ENCODE measurements around the gene OSGIN1. TPM values are rescaled to one million over a fixed set of nuclear protein-coding genes. Genes with fewer than 3 reads are reported as not detected.

The OSGIN1 gene
- total and polyA plus RNA-seq, 5 experiments from 2014 or later: 0.26 to 2.2 (median 2.0) TPM; not detected in 2

DNA sequence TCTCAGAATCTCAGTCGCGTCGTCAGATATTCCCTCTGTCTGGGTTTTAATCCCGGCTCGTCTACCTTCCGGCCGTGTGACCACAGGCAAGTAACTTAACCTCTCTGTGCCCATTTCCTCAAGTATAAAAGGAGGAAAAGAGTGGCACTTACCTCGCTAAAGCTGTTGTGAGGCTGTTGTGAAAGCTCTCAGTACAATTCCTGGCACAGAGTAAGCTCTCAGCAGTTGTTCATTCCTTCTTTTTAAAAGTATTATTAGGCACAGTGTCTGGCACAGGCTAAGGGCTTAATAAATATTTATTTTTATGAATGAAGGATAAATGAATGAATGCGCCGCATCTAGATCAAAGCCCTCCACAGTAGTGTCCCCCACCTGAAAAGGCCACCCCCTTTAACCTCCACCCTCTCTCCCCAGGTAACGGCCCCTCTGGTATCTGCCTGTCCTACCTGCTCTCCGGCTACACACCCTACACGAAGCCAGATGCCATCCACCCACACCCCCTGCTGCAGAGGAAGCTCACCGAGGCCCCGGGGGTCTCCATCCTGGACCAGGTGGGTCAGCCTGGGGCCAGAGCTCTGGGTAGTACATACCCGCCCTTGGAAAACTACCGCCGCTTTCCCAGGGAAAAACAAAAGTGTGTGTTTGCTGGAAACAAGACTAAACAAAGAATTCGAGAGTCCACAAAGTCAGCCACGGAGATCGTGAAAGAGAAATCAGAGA is 6.0 kb downstream of the OSGIN1 start:
- POLR2A ChIA-PET: no interaction called here

DNA sequence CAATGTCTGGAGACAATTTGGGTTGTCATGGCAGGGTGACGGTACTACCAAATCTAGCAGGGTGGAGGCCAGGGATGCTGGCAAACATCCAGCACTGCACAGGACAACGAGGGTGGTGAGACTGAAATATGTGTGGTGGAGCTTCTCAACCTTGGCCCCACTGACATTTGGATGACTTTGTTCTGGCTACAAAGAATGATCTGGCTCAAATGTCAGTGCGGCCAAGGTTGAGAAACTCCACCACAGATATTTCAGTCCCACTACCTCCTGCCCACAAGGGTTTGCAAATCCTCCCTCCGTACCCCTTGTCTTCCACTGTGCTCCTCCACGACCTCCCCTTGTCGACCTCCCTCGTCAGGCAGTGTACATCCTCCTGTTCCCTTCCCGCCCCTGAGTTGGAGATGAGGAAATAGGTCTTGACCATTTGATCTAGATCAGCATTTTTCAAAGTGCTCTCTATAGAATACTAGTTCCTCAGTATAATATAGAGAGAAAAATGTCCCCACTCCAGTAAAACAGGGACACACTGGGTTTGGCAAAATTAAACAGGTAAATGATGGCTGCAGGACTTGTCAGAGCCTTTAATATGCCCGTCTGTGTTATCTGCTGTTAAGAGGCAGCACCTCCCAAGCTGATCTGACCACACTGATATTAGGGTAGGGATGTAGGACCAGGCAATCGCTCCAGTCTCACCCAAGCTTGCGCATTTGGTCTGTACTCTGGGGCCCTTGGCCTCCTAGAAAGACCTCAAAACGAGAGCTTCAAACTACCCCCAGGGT is 6.8 kb downstream of the OSGIN1 start:
- H3K9me3 Mint-ChIP-seq: no peaks in the 10 kb centered on the region
- no peaks in the 10 kb centered on the region for H3K36me3 Mint-ChIP-seq
- ATAC-seq (no peak), DNase-seq (no peak)
- H3K4me1 Mint-ChIP-seq: no peaks in the 10 kb centered on the region
- H3K27ac Mint-ChIP-seq: no peak overlapping the region
- peak overlapping the region in 1 of 10 donors; percentile 6 for H3K4me3 Mint-ChIP-seq
- POLR2A ChIA-PET: no interaction called here
- H3K27me3 Mint-ChIP-seq: peaks cover 0 to 17% (median 2%) of the 10 kb centered on the region in 5 donors

More for the DNA sequence above, 6.0 kb downstream of the OSGIN1 start:
- ATAC-seq: no peak
- peak in 1 of 10 donors; percentile 53 for DNase-seq
- peaks cover 4 to 8% (median 5%) of the 10 kb centered on the region in 4 donors for H3K4me1 Mint-ChIP-seq
- H3K4me3 Mint-ChIP-seq: no peak overlapping the region
- H3K27me3 Mint-ChIP-seq: peaks cover under 1 to 26% (median 10%) of the 10 kb centered on the region in 5 donors
- H3K36me3 Mint-ChIP-seq: no peaks in the 10 kb centered on the region
- H3K27ac Mint-ChIP-seq: peak overlapping the region in 1 of 10 donors; percentile 53
- no peaks in the 10 kb centered on the region for H3K9me3 Mint-ChIP-seq

DNA sequence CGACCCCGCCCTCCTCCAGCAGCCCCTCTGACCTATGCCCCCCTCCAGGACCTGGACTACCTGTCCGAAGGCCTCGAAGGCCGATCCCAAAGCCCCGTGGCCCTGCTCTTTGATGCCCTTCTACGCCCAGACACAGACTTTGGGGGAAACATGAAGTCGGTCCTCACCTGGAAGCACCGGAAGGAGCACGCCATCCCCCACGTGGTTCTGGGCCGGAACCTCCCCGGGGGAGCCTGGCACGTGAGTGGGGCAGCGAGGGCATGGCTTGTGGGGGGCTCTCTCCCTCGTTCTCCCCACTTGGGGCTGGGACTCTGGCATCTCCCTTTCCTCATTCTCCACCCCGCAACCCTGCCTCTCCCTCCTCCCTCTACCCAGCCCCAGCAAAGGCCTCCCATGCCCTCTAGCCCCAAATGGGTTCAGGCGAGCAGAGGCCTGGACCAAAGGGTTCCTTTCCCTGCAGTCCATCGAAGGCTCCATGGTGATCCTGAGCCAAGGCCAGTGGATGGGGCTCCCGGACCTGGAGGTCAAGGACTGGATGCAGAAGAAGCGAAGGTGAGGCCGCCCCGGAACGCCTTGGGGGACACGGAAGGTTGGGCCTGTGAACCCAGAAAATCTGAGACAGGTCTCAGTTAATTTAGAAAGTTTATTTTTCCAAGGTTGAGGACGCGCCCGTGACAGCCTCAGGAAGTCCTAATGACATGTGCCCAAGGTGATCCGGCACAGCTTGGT is 7.6 kb downstream of the OSGIN1 start:
- Mint-ChIP-seq H3K4me3 (no peak overlapping the region), H3K27me3 (peaks cover 0 to 10% (median 0%) of the 10 kb centered on the region in 5 donors), H3K27ac (no peak overlapping the region), H3K4me1 (no peaks in the 10 kb centered on the region), H3K9me3 (no peaks in the 10 kb centered on the region), H3K36me3 (no peaks in the 10 kb centered on the region)
- DNase-seq (no peak), ATAC-seq (no peak)
- POLR2A ChIA-PET: no interaction called here

DNA sequence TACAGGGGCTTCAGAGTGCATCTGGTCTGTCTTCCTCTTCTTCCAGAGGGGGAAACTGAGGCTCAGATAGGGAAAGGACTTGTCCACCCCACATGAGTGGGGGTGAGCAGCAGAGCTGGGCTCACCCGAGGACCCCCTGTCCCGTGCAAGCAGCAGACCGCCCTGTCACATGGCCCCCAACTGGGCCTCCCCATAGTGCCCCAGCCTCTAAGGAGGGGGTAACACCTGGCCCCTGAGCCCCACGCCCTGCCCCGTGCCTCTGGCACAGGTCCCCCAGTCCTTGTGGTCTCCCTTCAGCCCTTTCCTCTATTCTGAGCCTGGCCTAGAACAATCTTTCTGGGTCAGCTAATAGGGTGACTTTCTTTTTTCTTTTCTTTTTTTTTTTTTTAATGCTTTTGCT is 8.6 kb downstream of the OSGIN1 start:
- Mint-ChIP-seq H3K9me3 (no peaks in the 10 kb centered on the region), H3K27ac (no peak overlapping the region), H3K4me1 (no peaks in the 10 kb centered on the region), H3K27me3 (peaks cover 0 to 4% (median 0%) of the 10 kb centered on the region in 5 donors), H3K4me3 (no peak overlapping the region), H3K36me3 (no peaks in the 10 kb centered on the region)
- ATAC-seq: no peak
- no peak for DNase-seq
- POLR2A ChIA-PET: no interaction called here

DNA sequence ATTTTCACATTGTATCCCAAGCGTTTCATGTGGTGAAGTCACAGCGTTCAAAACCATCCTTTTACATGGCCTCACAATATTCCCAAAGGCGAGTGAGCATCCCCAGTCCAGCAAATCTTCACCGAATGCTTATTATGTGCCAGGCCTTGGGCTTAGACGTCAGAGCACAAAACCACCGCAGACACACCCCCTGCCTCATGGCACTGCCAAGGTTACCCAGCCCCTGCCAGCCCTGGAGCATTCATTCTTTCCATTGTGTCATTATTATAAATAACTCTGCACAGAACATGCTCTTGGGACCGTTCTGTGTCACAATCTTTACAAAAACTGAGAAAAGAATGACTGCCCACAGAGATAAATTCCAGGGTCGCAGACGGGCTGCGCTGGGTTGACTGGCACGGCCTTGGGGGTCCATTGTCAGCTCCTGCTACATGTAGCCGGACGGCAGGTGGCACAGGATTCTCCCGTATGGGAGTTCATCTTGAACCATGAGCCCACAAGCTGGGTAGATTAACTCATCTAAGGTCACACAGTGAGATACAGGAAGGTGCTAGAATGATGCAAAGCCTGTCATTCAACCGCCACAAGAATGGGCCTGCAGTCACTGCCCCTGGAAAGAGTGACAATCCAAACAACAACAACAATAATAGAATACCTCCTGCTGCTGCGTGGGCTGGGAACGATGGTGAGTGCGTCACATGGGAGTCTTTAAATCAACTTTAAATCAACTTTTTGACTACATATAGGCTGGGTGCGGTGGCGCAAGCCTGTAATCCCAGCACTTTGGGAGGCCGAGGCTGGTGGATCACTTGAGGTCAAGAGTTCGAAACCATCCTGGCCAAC is 10.5 kb downstream of the OSGIN1 start:
- POLR2A ChIA-PET: no interaction called here
- H3K9me3 Mint-ChIP-seq: peaks cover 0 to 2% (median 0%) of the 10 kb centered on the region in 9 donors
- DNase-seq (no peak), ATAC-seq (no peak)
- peaks cover 0 to 2% (median 0%) of the 10 kb centered on the region in 3 donors for H3K36me3 Mint-ChIP-seq
- H3K4me3 Mint-ChIP-seq: no peak overlapping the region
- no peak overlapping the region for H3K27ac Mint-ChIP-seq
- peaks cover 1 to 6% (median 3%) of the 10 kb centered on the region in 4 donors for H3K4me1 Mint-ChIP-seq
- peaks cover 1 to 9% (median 4%) of the 10 kb centered on the region in 5 donors for H3K27me3 Mint-ChIP-seq

DNA sequence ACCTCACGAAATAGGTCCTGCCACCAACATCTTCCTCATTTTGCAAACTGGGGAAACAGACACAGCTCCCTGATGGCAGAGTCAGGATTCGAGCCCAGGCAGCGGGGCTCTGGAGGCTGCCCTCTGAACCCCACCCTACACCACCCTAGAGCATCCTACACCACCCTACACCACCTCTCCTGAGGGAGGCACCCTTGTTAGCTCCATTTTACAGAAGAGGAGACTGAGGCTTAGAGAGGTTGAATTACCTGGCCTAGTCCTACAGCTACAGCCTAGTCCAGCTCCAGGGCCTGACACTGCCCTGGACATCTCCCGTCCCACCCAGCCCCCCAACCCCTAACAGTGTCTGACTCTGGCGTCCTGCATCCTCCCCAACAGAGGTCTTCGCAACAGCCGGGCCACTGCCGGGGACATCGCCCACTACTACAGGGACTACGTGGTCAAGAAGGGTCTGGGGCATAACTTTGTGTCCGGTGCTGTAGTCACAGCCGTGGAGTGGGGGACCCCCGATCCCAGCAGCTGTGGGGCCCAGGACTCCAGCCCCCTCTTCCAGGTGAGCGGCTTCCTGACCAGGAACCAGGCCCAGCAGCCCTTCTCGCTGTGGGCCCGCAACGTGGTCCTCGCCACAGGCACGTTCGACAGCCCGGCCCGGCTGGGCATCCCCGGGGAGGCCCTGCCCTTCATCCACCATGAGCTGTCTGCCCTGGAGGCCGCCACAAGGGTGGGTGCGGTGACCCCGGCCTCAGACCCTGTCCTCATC is 11.8 kb downstream of the OSGIN1 start:
- Mint-ChIP-seq H3K4me3 (no peak overlapping the region), H3K4me1 (peaks cover 3 to 9% (median 5%) of the 10 kb centered on the region in 4 donors), H3K9me3 (peaks cover 0 to 2% (median 0%) of the 10 kb centered on the region in 9 donors), H3K36me3 (peaks cover 0 to 3% (median 0%) of the 10 kb centered on the region in 3 donors), H3K27me3 (peaks cover 4 to 18% (median 7%) of the 10 kb centered on the region in 5 donors), H3K27ac (no peak overlapping the region)
- POLR2A ChIA-PET: interaction anchor here (0.6 kb wide), 1 partner anchor 394 kb away, joined by 3 read pairs; no protein-coding TSS in a partner anchor
- ATAC-seq (no peak), DNase-seq (no peak)

DNA sequence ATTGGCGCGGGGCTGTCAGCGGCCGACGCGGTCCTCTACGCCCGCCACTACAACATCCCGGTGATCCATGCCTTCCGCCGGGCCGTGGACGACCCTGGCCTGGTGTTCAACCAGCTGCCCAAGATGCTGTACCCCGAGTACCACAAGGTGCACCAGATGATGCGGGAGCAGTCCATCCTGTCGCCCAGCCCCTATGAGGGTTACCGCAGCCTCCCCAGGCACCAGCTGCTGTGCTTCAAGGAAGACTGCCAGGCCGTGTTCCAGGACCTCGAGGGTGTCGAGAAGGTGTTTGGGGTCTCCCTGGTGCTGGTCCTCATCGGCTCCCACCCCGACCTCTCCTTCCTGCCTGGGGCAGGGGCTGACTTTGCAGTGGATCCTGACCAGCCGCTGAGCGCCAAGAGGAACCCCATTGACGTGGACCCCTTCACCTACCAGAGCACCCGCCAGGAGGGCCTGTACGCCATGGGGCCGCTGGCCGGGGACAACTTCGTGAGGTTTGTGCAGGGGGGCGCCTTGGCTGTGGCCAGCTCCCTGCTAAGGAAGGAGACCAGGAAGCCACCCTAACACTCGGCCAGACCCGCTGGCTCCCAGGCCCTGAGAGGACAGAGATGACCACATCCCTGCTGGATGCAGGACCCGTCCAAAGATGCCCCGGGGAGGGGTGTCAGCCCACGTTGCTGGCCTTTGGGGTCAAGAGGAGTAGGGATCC is 12.6 kb downstream of the OSGIN1 start:
- Mint-ChIP-seq H3K9me3 (peaks cover 0 to 2% (median 0%) of the 10 kb centered on the region in 9 donors), H3K27ac (no peak overlapping the region), H3K4me3 (no peak overlapping the region), H3K4me1 (peaks cover 3 to 11% (median 5%) of the 10 kb centered on the region in 4 donors), H3K36me3 (peaks cover 0 to 3% (median 0%) of the 10 kb centered on the region in 3 donors), H3K27me3 (peaks cover 5 to 23% (median 9%) of the 10 kb centered on the region in 5 donors)
- POLR2A ChIA-PET: interaction anchor here (0.6 kb wide), 1 partner anchor 393 kb away, joined by 3 read pairs; no protein-coding TSS in a partner anchor
- no peak for ATAC-seq
- DNase-seq: no peak

DNA sequence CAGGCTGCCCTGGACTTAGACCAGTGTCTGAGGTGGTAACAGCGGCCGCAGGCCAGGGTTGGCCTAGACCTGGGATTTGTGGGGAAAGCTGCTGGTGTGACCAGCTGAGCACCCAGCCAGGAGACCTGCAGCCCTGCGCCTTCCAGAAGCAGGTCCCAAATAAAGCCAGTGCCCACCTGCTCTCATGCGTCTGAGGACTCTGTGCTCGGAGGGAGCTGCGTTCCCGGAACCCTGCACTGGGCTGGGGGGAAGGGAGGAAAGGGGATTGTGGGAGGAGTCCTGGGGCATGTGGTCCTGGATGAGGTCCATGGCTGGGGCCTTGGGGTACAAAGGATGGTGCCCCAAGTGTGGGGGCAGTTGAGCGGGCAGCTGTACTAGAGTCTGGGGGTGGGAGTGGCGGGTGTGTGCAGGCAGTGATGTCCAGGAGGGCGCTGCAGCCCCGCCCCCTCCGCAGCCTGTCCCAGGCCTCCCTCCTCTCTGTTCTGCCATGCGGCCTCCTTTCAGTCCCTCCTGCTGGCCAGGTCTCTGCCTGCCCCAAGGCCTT is 13.2 kb downstream of the OSGIN1 start:
- Mint-ChIP-seq H3K27me3 (peaks cover 5 to 27% (median 9%) of the 10 kb centered on the region in 5 donors), H3K4me3 (no peak overlapping the region), H3K36me3 (peaks cover 0 to 3% (median 0%) of the 10 kb centered on the region in 3 donors), H3K9me3 (peaks cover 0 to 2% (median 0%) of the 10 kb centered on the region in 9 donors), H3K27ac (peak overlapping the region in 1 of 10 donors; percentile 5), H3K4me1 (peaks cover 3 to 11% (median 5%) of the 10 kb centered on the region in 4 donors)
- POLR2A ChIA-PET: no interaction called here
- no peak for ATAC-seq
- DNase-seq: no peak

DNA sequence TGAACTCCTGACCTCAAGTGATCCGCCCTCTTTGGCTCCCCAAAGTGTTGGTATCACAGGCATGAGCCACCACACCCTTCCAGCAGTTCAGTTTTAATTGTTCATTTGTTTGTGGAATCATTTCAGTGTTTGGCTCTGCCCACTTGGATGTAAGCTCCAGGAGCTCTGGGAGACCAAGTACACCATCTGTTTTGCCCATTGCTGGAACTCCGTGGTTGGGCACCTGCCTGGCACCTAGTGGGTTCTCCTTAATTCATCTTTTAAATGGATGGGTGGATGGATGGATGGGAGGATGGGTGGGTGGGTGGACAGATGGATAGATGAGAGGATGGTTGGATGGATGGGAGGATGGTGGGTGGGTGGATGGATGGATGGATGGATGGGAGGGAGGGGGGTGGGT is 14.1 kb downstream of the OSGIN1 start:
- no peak for ATAC-seq
- peaks cover 0 to 3% (median 0%) of the 10 kb centered on the region in 3 donors for H3K36me3 Mint-ChIP-seq
- DNase-seq: no peak
- H3K27me3 Mint-ChIP-seq: peaks cover 5 to 35% (median 9%) of the 10 kb centered on the region in 5 donors
- peaks cover 3 to 11% (median 5%) of the 10 kb centered on the region in 4 donors for H3K4me1 Mint-ChIP-seq
- H3K27ac Mint-ChIP-seq: no peak overlapping the region
- H3K4me3 Mint-ChIP-seq: peak overlapping the region in 2 of 10 donors; percentile 6 to 18
- H3K9me3 Mint-ChIP-seq: peaks cover 0 to 2% (median 0%) of the 10 kb centered on the region in 9 donors
- POLR2A ChIA-PET: no interaction called here

DNA sequence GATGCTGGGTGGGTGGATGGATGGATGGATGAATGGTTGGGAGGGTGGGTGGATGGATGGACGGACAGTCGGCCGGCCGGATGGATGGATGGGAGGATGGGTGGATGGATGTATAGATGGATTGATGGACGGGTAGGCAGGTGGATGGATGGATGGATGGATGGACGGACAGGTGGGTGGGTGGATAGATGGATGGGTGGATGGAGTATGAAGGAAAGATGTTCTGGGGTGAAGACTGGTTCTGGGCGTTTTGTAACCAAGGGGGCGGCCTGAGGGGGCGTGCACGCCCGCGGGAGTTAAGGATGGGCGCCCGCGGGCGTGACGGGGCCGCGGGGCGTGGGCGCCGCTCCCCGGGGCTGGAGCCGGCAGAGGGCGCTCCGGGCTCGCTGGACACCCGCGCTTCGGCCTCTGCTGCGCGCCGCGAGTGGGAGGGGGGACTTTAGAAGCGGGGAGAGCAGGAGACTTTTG is 14.8 kb downstream of the OSGIN1 start, which contains the start of gene NECAB2:
NECAB2 (plus strand) TSS at position 407 of the 468 bp plus-strand sequence. CDS start 405 bp downstream, outside the sequence.
- ATAC-seq (no peak), DNase-seq (no peak)
- POLR2A ChIA-PET: no interaction called here
- Mint-ChIP-seq H3K4me3 (peak within 1 kb of the TSS; percentile 43 to 78 (median 70)), H3K27ac (peak within 1 kb of the TSS in 1 of 10 donors; percentile 43), H3K27me3 (peaks cover 5 to 40% (median 9%) of the 10 kb centered on the region in 5 donors), H3K9me3 (peaks cover 0 to 2% (median 0%) of the 10 kb centered on the region in 9 donors), H3K36me3 (peaks cover 0 to 3% (median 0%) of the 10 kb centered on the region in 3 donors), H3K4me1 (peaks cover 3 to 11% (median 5%) of the 10 kb centered on the region in 4 donors)

Data from naive thymus-derived CD8-positive, alpha-beta T cell (primary cell).